Measurements from ENCODE around the gene MYBPC3.

The MYBPC3 gene

DNA sequence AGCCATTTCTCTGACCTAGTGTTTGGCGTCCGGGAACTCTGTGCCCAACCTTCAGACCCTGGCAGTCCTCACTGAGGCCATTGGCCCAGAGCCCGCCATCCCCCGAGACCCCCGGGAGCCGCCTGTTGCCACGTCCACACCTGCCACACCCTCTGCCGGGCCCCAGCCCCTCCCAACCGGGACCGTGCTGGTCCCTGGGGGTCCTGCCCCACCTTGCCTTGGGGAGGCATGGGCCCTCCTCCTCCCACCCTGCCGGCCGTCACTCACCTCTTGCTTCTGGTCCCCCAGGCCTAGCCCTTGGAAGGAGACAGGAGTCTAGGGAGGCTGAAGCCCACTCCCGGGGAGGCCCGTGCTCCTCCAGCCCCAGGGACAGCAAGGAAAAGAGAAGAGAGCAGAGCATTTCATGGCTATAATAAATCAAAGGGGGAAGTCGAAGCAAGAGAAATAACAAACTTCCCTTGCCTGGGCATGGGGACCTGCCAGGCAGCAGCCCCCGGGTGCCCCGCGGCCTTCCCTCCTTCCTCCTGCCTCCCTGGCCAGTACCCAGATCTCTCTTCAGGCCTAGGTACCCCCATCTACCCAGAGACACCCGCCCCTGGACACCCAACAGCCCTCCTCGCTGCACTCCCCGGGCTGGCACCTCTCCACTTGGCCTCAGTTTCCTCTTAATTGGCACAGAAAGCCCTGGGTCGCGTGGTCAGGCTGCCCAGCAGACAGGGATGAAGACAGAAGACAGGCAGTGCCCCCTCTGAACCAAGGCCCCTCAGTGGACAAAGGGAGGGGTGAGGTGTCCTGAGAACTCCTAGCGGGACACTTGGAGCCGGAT is 42.9 kb upstream of the MYBPC3 start:
- no peak for TF ChIP-seq CEBPB (IDR thresholded peaks at IDR 0.05)
- no peak for TF ChIP-seq EP300 (IDR thresholded peaks at IDR 0.05; ENCODE audit: borderline replicate concordance)
- no peak for TF ChIP-seq ZBTB7A (IDR thresholded peaks at IDR 0.05; ENCODE audit: low read depth)
- TF ChIP-seq CREB1 (IDR thresholded peaks at IDR 0.05; ENCODE audit: low read depth), result no peak

DNA sequence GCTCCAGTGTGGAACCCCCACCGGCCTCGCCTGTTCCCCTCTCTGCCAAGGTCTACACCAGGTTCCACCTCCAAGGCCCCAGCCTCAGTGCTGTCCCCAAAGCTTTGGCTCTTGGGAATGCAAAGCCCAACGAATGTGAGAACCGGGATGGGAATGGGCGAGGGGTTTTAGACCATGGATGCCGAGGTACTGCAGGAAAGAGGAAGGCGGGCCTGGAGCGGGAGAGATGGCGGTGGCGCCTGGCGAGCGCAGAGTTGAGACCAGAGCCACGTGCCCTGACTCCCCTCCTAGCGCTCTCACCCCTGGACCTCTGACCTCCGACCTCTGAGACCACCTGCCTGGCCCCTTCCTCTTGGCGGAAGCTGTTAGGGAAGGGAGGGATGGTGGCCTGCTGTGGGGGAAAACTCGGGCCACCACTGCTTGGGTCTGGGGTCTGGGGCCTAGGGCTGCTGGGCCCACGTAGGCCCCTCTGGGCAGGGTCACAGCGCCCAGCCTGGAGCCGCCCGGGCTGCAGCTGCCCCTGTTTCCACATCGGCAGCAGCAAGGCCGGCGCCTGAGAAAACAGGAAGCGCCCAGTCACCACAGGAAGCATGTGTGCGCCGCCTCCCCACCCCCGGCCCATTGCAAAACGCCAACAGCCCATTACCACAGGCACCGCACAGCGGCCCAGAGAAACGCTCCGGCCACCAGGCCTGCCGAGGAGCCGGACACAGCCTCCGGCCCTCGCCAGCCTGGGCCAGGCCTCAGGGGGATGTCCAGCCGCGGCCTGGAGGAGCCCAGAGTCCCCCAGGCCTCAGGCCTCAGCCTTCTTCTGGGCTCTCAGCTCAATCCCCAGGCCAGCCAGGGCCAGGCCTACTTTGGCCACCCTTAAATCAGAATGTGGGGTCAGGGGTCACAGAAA is 42.1 kb upstream of the MYBPC3 start:
- TF ChIP-seq CEBPB (IDR thresholded peaks at IDR 0.05) (no peak), RAD21 (IDR thresholded peaks at IDR 0.05; ENCODE audit: low read depth) (no peak), REST (IDR thresholded peaks at IDR 0.05; ENCODE audit: low read depth) (no peak), ZBTB7A (IDR thresholded peaks at IDR 0.05; ENCODE audit: low read depth) (no peak), EP300 (IDR thresholded peaks at IDR 0.05; ENCODE audit: borderline replicate concordance) (no peak), CREB1 (IDR thresholded peaks at IDR 0.05; ENCODE audit: low read depth) (no peak), EGR1 (IDR thresholded peaks at IDR 0.05) (no peak), NFIC (IDR thresholded peaks at IDR 0.05) (no peak), TCF12 (IDR thresholded peaks at IDR 0.05; ENCODE audit: low read depth) (no peak)
- TF ChIP-seq, protein P1, sequence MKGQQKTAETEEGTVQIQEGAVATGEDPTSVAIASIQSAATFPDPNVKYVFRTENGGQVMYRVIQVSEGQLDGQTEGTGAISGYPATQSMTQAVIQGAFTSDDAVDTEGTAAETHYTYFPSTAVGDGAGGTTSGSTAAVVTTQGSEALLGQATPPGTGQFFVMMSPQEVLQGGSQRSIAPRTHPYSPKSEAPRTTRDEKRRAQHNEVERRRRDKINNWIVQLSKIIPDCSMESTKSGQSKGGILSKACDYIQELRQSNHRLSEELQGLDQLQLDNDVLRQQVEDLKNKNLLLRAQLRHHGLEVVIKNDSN (IDR thresholded peaks at IDR 0.05), result no peak

- TF ChIP-seq EGR1 (IDR thresholded peaks at IDR 0.05), result no peak
- no peak for TF ChIP-seq CEBPB (IDR thresholded peaks at IDR 0.05)
- no peak for TF ChIP-seq TAF1 (IDR thresholded peaks at IDR 0.05; ENCODE audit: low read depth)
- no peak for TF ChIP-seq ZBTB7A (IDR thresholded peaks at IDR 0.05; ENCODE audit: low read depth)
- TF ChIP-seq TEAD4 (IDR thresholded peaks at IDR 0.05), result no peak
- TF ChIP-seq FOXM1 (IDR thresholded peaks at IDR 0.05; ENCODE audit: borderline replicate concordance, low read depth), result no peak
- TF ChIP-seq REST (IDR thresholded peaks at IDR 0.05; ENCODE audit: low read depth), result no peak
- TF ChIP-seq CREB1 (IDR thresholded peaks at IDR 0.05; ENCODE audit: low read depth), result no peak
- TF ChIP-seq YY1 (IDR thresholded peaks at IDR 0.05; ENCODE audit: low read depth), result no peak
- no peak for TF ChIP-seq TCF12 (IDR thresholded peaks at IDR 0.05; ENCODE audit: low read depth)
- TF ChIP-seq, protein P2, sequence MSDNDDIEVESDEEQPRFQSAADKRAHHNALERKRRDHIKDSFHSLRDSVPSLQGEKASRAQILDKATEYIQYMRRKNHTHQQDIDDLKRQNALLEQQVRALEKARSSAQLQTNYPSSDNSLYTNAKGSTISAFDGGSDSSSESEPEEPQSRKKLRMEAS (IDR thresholded peaks at IDR 0.05), result no peak
- TF ChIP-seq NFIC (IDR thresholded peaks at IDR 0.05), result no peak
- no peak for TF ChIP-seq RAD21 (IDR thresholded peaks at IDR 0.05; ENCODE audit: low read depth)
- no peak for TF ChIP-seq EP300 (IDR thresholded peaks at IDR 0.05; ENCODE audit: borderline replicate concordance)
- TF ChIP-seq, protein P1 (IDR thresholded peaks at IDR 0.05), result no peak
Measured at GRCh38 chr11:47394050-47394321, 41.5 kb upstream of the MYBPC3 start.

GRCh38 chr11:47393163-47394049 is 40.9 kb upstream of the MYBPC3 start:
- TF ChIP-seq TCF12 (IDR thresholded peaks at IDR 0.05; ENCODE audit: low read depth), result no peak
- TF ChIP-seq, protein P2 (IDR thresholded peaks at IDR 0.05), result no peak
- TF ChIP-seq TEAD4 (IDR thresholded peaks at IDR 0.05), result no peak
- no peak for TF ChIP-seq NFIC (IDR thresholded peaks at IDR 0.05)
- TF ChIP-seq RAD21 (IDR thresholded peaks at IDR 0.05; ENCODE audit: low read depth), result no peak
- no peak for TF ChIP-seq EGR1 (IDR thresholded peaks at IDR 0.05)
- no peak for TF ChIP-seq REST (IDR thresholded peaks at IDR 0.05; ENCODE audit: low read depth)
- TF ChIP-seq CEBPB (IDR thresholded peaks at IDR 0.05), result no peak
- no peak for TF ChIP-seq YY1 (IDR thresholded peaks at IDR 0.05; ENCODE audit: low read depth)
- TF ChIP-seq CREB1 (IDR thresholded peaks at IDR 0.05; ENCODE audit: low read depth), result no peak
- no peak for TF ChIP-seq ZBTB7A (IDR thresholded peaks at IDR 0.05; ENCODE audit: low read depth)
- no peak for TF ChIP-seq FOXM1 (IDR thresholded peaks at IDR 0.05; ENCODE audit: borderline replicate concordance, low read depth)
- TF ChIP-seq, protein P1 (IDR thresholded peaks at IDR 0.05), result no peak
- no peak for TF ChIP-seq TAF1 (IDR thresholded peaks at IDR 0.05; ENCODE audit: low read depth)
- TF ChIP-seq EP300 (IDR thresholded peaks at IDR 0.05; ENCODE audit: borderline replicate concordance), result no peak
